ENCODE results near the gene ATPAF2.

GRCh38 chr17:18069101-18069500, 30.1 kb upstream of the ATPAF2 start:
- TF ChIP-seq POLR2A (IDR thresholded peaks at IDR 0.05) (no peak), CTCF (IDR thresholded peaks at IDR 0.05) (no peak)
